ENCODE data around the gene DNAJC5. TPM values are rescaled to one million over a fixed set of nuclear protein-coding genes. Genes with fewer than 3 reads are reported as not detected.
"Not testable (repeated sequence)": the region's sequence is repeated elsewhere in the genome, so short reads cannot be mapped to it uniquely, and the experiment has no call there.

Gene DNAJC5, protein sequence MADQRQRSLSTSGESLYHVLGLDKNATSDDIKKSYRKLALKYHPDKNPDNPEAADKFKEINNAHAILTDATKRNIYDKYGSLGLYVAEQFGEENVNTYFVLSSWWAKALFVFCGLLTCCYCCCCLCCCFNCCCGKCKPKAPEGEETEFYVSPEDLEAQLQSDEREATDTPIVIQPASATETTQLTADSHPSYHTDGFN
- total RNA-seq (18.7 TPM), polyA plus RNA-seq (31.8 TPM)

- Histone ChIP-seq H3K27ac (ENCODE audit: low read depth) (no peak within 1 kb of the TSS), H3K4me3 (ENCODE audit: low read depth, low read length) (peak within 1 kb of the TSS; percentile 97), H3K36me3 (ENCODE audit: insufficient read depth) (no peaks in the 10 kb centered on the region), H3K4me1 (ENCODE audit: insufficient read depth) (peaks cover 3% of the 10 kb centered on the region)
- peak; percentile 84 for DNase-seq (ENCODE audit: extremely low spot score)
- 1% methylated on average over 82 of the region's 82 CpGs for WGBS
Observed at GRCh38 chr20:63894358-63895201, at the start of gene DNAJC5. DNAJC5 (plus strand) TSS chr20:63895126; CDS start chr20:63928346, 33,220 bp downstream.

GRCh38 chr20:63846128-63846771, 48.7 kb upstream of the DNAJC5 start:
- no peak overlapping the region for H3K4me3 ChIP-seq (ENCODE audit: low read depth, low read length)
- H3K27ac ChIP-seq (ENCODE audit: low read depth): peak overlapping the region; percentile 35
- no peaks in the 10 kb centered on the region for H3K4me1 ChIP-seq (ENCODE audit: insufficient read depth)
- no peaks in the 10 kb centered on the region for H3K36me3 ChIP-seq (ENCODE audit: insufficient read depth)
- DNase-seq (ENCODE audit: extremely low spot score): no peak
- WGBS: 2% methylated on average over 24 of the region's 24 CpGs

DNA sequence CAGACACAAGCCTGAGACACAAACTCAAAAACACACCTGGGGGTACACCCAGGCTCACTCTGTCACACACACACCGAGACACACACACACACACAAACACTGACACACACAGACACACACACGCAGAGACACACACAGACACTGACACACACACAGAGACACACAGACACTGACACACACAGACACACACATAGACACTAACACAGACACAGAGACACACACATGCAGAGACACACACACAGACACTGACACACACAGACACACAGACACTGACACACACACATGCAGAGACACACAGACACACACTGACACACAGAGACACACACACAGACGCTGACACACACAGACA, 48.1 kb upstream of the DNAJC5 start:
- Histone ChIP-seq H3K27ac (ENCODE audit: low read depth) (no peak overlapping the region), H3K36me3 (ENCODE audit: insufficient read depth) (no peaks in the 10 kb centered on the region), H3K4me1 (ENCODE audit: insufficient read depth) (no peaks in the 10 kb centered on the region), H3K4me3 (ENCODE audit: low read depth, low read length) (no peak overlapping the region)
- 38% methylated on average over 3 of the region's 3 CpGs for WGBS
- DNase-seq (ENCODE audit: extremely low spot score): no peak

GRCh38 chr20:63847237-63848002, 47.5 kb upstream of the DNAJC5 start:
- 40% methylated on average over 16 of the region's 16 CpGs for WGBS
- no peak overlapping the region for H3K4me3 ChIP-seq (ENCODE audit: low read depth, low read length)
- no peaks in the 10 kb centered on the region for H3K4me1 ChIP-seq (ENCODE audit: insufficient read depth)
- no peaks in the 10 kb centered on the region for H3K36me3 ChIP-seq (ENCODE audit: insufficient read depth)
- H3K27ac ChIP-seq (ENCODE audit: low read depth): no peak overlapping the region
- no peak for DNase-seq (ENCODE audit: extremely low spot score)

GRCh38 chr20:63848003-63848911, 46.7 kb upstream of the DNAJC5 start:
- Histone ChIP-seq H3K27ac (ENCODE audit: low read depth) (no peak overlapping the region), H3K4me3 (ENCODE audit: low read depth, low read length) (no peak overlapping the region), H3K4me1 (ENCODE audit: insufficient read depth) (no peaks in the 10 kb centered on the region), H3K36me3 (ENCODE audit: insufficient read depth) (no peaks in the 10 kb centered on the region)
- WGBS: 77% methylated on average over 28 of the region's 28 CpGs
- DNase-seq (ENCODE audit: extremely low spot score): no peak

GRCh38 chr20:63850689-63851547, 44.0 kb upstream of the DNAJC5 start:
- H3K36me3 ChIP-seq (ENCODE audit: insufficient read depth): no peaks in the 10 kb centered on the region
- no peak overlapping the region for H3K4me3 ChIP-seq (ENCODE audit: low read depth, low read length)
- no peak for DNase-seq (ENCODE audit: extremely low spot score)
- H3K27ac ChIP-seq (ENCODE audit: low read depth): no peak overlapping the region
- WGBS: 83% methylated on average over 27 of the region's 27 CpGs
- H3K4me1 ChIP-seq (ENCODE audit: insufficient read depth): peaks cover 3% of the 10 kb centered on the region

- not testable (repeated sequence) for DNase-seq (ENCODE audit: extremely low spot score)
Observed at GRCh38 chr20:63851548-63851943, 43.4 kb upstream of the DNAJC5 start.

DNA sequence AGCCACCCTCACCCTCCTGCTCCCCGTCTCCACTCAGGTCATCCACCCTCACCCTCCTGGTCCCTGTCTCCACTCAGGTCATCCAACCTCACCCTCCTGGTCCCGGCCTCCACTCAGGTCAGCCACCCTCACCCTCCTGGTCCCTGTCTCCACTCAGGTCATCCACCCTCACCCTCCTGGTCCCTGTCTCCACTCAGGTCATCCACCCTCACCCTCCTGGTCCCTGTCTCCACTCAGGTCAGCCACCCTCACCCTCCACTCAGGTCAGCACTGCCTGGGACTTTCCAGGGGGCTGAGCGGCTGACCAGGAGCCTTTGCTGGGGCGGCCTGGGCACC, 41.2 kb upstream of the DNAJC5 start:
- not testable (repeated sequence) for H3K4me1 ChIP-seq (ENCODE audit: insufficient read depth); DNase-seq (ENCODE audit: extremely low spot score); H3K27ac ChIP-seq (ENCODE audit: low read depth); H3K4me3 ChIP-seq (ENCODE audit: low read depth, low read length); H3K36me3 ChIP-seq (ENCODE audit: insufficient read depth)
- 68% methylated on average over 4 of the region's 4 CpGs for WGBS

More at GRCh38 chr20:63851548-63851943, 43.4 kb upstream of the DNAJC5 start:
- H3K36me3 ChIP-seq (ENCODE audit: insufficient read depth); H3K4me3 ChIP-seq (ENCODE audit: low read depth, low read length); H3K27ac ChIP-seq (ENCODE audit: low read depth); H3K4me1 ChIP-seq (ENCODE audit: insufficient read depth): not testable (repeated sequence)
- WGBS: 92% methylated on average over 14 of the region's 14 CpGs

- Histone ChIP-seq H3K36me3 (ENCODE audit: insufficient read depth) (no peaks in the 10 kb centered on the region), H3K4me1 (ENCODE audit: insufficient read depth) (peaks cover 3% of the 10 kb centered on the region), H3K27ac (ENCODE audit: low read depth) (peak overlapping the region; percentile 66), H3K4me3 (ENCODE audit: low read depth, low read length) (no peak overlapping the region)
- 20% methylated on average over 17 of the region's 17 CpGs for WGBS
- DNase-seq (ENCODE audit: extremely low spot score): no peak
Observed at GRCh38 chr20:63854069-63854765, 40.7 kb upstream of the DNAJC5 start.

DNA sequence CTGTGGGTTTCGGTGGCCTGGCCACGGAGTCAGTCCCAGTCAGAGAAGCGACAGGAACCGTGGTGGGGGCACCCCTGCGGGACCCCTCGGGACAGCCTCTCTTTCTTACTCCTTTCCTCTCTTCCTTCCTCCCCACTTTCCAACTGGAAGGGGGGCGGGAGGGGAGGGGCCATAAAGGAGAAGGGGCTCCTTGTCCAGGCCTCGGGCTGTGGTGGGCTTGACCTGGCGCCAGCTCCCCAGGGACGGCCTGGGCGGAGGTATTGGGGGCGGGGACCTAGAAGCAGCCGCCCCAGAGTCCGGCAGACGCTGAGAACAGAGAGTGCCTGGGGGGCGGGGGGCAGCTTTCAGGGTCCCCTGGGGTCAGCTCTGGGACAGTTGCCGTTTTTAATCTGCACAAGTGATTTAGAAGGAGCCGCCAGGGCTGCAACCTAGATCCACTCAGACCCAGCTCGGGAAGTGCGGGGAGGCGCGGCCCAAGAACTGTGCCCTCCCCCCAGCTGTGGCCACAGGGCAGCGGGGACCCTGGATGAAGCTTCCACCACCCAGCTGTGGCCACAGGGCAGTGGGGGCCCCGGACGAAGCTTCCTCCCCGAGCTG, 40.1 kb upstream of the DNAJC5 start:
- WGBS: 10% methylated on average over 26 of the region's 26 CpGs
- Histone ChIP-seq H3K27ac (ENCODE audit: low read depth) (peak overlapping the region; percentile 66), H3K4me1 (ENCODE audit: insufficient read depth) (peaks cover 3% of the 10 kb centered on the region), H3K36me3 (ENCODE audit: insufficient read depth) (no peaks in the 10 kb centered on the region), H3K4me3 (ENCODE audit: low read depth, low read length) (peak overlapping the region; percentile 7)
- no peak for DNase-seq (ENCODE audit: extremely low spot score)

GRCh38 chr20:63855363-63856097, 39.4 kb upstream of the DNAJC5 start:
- no peaks in the 10 kb centered on the region for H3K36me3 ChIP-seq (ENCODE audit: insufficient read depth)
- DNase-seq (ENCODE audit: extremely low spot score): no peak
- H3K27ac ChIP-seq (ENCODE audit: low read depth): no peak overlapping the region
- peak overlapping the region; percentile 7 for H3K4me3 ChIP-seq (ENCODE audit: low read depth, low read length)
- peaks cover 3% of the 10 kb centered on the region for H3K4me1 ChIP-seq (ENCODE audit: insufficient read depth)
- WGBS: 34% methylated on average over 36 of the region's 36 CpGs
